ENCODE measurements around the gene C11orf68.

DNA sequence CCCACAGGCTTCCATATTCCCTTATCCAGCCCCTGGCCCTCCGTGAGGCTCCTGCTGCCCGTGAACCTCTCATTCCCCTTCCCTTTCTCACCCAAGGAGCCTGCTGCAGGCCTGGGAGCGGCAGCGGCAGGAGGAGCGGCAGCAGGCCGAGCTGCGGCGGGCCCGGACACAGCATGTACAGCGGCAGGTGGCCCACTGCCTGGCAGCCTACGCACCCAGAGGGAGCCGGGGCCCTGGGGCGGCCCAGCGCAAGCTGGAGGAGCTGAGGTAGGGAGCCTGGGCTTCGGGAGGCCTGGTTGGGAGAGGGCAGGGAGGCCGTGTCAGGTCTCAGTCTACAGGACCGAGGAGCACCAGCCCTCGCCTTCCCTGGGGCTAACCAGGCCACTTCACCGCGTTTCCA lies 34.6 kb upstream of the C11orf68 start:
- TF ChIP-seq SUPT20H (IDR thresholded peaks at IDR 0.05; ENCODE audit: borderline replicate concordance, control insufficient read depth, low read depth, low read length) (no peak), YBX1 (IDR thresholded peaks at IDR 0.05) (no peak), CHD4 (IDR thresholded peaks at IDR 0.05) (no peak), EZH2 (IDR thresholded peaks at IDR 0.05; ENCODE audit: borderline replicate concordance, control insufficient read depth, low read depth, low read length) (no peak), SIN3A (IDR thresholded peaks at IDR 0.05; ENCODE audit: low read depth, low read length) (no peak), TAF1 (IDR thresholded peaks at IDR 0.05; ENCODE audit: borderline replicate concordance, low read depth, low read length) (no peak)
- TF ChIP-seq, protein P1, sequence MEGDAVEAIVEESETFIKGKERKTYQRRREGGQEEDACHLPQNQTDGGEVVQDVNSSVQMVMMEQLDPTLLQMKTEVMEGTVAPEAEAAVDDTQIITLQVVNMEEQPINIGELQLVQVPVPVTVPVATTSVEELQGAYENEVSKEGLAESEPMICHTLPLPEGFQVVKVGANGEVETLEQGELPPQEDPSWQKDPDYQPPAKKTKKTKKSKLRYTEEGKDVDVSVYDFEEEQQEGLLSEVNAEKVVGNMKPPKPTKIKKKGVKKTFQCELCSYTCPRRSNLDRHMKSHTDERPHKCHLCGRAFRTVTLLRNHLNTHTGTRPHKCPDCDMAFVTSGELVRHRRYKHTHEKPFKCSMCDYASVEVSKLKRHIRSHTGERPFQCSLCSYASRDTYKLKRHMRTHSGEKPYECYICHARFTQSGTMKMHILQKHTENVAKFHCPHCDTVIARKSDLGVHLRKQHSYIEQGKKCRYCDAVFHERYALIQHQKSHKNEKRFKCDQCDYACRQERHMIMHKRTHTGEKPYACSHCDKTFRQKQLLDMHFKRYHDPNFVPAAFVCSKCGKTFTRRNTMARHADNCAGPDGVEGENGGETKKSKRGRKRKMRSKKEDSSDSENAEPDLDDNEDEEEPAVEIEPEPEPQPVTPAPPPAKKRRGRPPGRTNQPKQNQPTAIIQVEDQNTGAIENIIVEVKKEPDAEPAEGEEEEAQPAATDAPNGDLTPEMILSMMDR (IDR thresholded peaks at IDR 0.05 in 2 of 3, conservative IDR thresholded peaks at IDR 0.05 in 1 of 3; ENCODE audit: control insufficient read depth in 2 of 3, extremely low read depth in 1 of 3, insufficient read depth in 1 of 3, low read depth in 3 of 3, low read length in 3 of 3), result no peak

Data from GM12878 (cell line).